Hypothalamus (tissue), 51 donors: ENCODE data around the gene VHLL.

ENCODE experiments used
- DNase-seq, 51 donors: peaks; one replicate each; lab custom pipeline; 2025; lab: John Stamatoyannopoulos, UW

Gene VHLL

DNA sequence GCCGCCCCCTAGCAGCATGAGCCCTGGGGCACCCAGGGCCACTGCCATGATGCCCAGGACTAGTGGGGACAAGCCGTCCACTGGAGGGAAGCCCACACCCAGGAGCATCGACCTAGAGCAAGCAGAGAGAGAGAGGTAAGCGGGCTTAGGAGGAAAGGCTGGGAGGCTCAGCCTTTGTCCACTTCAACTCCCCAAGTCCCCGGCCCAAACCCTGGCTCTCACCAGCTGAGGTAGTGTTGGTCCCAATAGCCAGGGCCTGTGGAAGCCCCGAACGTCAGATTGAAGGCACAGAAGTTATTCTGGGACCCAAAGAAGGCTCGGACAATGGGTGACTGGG, 6.0 kb downstream of the VHLL start:
- DNase-seq, result no peak

DNA sequence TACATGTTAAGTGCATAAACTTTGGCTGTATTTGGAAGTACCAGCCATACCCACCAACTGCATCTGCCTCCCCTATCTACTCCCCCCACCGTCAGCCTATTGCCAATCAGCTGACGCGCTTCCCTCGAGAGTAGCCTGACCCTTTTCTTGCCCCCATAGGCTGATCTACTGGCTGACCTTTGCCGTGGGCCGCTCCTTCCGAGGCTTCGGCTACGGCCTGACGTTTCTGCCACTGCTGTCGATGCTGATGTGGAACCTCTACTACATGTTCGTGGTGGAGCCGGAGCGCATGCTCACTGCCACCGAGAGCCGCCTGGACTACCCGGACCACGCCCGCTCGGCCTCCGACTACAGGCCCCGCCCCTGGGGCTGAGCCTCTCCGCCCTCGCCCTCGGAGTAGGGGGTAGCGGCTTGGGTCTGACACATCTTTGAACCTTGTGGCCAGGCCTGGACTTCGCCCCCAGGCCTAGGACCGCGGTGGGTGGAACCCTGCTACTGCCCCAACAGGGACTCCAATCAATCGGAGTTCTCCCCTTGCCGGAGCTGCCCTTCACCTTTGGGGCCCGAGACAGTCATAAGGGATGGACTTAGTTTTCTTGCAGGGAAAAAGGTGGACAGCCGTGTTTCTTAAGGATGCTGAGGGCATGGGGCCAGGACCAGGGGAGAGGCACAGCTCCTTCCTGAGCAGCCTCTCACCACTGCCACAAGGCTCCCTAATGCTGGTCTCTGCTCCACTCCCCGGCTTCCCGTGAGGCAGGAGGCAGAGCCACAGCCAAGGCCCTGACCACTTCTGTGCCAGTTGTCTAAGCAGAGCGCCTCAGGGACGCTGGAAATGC, 7.7 kb downstream of the VHLL start:
- DNase-seq, result peak; percentile 15 to 86 (median 68)

DNA sequence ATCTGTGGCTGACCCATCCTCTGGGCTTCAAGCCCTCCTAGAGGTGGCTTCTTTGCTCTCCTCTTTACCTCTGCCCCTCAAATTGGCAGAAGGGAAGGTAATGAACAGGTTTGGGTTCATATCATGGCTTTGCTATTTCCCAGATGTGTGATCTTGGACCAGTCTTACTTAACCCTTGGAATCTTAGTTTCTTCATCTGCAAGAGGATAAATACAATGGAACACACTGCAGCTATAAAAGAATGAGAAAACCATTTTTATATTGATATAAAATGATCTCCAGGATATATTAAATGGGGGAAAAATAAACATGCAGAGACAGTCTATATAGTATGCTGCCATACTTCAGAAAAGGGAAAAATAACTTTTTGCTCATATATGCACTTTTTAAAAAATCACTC, 9.2 kb downstream of the VHLL start:
- DNase-seq, result no peak

DNA sequence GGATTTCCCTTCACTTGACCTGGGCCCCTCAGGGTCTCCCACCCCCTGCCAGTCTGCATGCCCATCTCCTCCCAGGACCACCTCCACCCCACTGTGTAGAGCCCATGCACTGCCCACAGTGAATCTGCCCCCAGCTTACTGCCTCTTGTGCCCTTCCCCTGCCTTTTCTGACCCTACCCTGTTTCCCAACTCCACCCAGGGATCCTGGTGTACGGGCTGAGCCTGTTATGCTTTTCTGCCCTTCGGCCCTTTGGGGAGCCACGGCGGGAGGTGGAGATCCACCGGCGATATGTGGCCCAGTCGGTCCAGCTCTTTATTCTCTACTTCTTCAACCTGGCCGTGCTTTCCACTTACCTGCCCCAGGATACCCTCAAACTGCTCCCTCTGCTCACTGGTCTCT, 13.0 kb downstream of the VHLL start:
- no peak for DNase-seq

DNA sequence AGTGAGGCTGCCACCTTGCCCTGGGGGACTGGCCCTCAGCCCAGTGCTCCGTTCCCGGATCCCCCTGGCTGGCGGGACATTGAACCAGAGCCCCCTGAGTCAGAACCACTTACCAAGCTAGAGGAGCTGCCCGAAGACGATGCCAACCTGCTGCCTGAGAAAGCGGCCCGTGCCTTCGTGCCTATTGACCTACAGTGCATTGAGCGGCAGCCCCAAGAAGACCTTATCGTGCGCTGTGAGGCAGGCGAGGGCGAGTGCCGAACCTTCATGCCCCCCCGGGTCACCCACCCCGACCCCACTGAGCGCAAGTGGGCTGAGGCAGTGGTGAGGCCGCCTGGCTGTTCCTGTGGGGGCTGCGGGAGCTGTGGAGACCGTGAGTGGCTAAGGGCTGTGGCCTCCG, 13.7 kb downstream of the VHLL start:
- DNase-seq, result no peak

DNA sequence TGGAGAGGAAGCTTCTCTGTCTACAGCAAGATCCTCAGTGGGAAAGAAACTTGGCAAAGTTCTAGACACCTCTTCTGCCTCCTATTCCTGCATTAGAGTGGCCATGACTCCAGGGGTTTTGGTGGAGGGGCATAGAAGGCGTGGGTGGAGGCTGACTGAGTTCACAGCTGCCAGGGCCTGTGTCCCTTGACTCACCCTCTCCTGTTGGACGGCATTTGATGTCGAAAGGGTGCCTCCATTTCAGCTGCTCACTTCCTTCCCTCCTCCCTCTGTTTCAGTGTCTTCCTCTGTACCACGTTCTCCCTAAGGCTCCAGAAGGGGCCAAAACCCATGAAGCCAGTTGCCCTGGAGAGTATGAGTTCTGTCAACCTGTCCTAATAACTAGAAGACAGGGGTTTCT, 14.3 kb downstream of the VHLL start:
- DNase-seq, result no peak

DNA sequence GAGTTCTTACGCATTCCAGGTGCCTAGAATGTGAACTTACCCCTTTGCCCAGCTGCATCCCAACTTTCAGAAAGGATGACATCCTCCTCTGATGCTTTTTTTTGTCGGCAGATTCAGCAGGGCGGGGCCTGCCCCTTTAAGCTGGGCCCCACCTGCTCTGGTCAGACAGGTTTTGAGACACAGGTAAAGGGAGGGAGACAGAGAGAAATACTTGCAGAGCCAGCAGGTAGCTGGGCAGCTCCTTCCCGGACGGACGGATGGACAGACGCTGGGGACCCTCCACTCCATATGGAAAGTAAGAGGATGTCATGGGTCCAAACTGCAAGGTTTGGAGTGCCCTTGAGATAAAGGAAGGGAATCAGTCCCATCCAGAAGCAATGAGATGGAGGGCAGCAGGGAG, 15.0 kb downstream of the VHLL start, which contains the start of gene TMEM79:
Gene TMEM79 (plus strand): TSS at position 214 of the 400 bp plus-strand sequence. CDS start 902 bp downstream, outside the sequence.
- DNase-seq, result no peak

DNA sequence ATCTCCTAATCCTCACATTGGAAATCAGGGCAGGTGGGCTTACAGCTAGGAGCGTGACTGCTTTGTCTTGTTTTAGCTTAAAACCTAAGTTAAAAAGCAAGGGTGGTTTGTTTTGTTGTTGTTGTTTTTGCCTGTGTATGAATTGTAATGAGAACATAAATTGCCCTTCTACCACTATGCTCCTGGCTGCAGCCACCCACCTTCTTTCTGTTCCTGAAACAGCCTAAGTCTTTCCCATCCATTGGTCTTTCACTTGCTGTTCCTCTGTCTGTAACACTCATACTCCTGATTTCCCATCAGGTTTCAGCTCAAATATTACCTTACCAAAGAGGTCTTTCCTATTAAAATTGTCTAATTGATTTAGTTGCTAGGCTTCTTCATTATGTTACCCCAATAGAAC, 15.6 kb downstream of the VHLL start:
- no peak for DNase-seq

DNA sequence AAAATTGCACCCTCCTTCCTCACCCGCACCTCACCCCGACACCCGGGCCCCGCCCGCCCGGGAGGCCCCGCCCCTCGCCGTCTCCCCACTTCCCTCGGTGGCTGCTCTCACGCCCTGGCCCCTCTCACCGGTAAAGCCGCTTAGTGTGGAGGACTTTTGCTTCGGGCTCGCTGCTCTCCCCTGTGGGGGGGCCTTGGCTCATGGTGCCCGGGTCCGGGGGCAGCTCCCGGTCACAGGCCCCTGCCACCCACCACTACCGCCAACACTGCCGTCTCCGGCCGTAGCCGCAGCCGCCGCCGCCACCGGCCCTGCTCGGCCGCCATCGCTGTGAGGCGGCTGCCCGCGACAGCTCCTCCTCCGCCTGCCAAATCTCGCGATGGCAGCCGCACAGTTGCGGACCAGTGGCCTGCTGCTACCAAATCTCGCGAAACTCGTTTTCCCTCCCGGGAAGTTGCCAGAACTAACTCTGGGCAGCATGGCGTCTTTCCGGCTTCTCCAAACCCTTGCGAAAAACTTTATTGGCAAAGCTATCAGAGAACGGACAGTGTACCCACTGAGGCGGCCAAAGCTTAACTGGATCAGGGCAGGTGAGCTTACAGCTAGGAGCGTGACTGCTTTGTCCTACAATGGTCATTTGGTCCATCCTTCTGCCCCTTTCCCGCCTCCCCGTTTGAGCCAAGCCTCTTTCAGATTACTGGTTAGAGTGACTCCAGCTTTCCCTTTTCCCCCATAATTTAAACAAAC, 16.5 kb downstream of the VHLL start, which contains the start of gene SMG5:
Gene SMG5 (minus strand): TSS at position 347 of the 744 bp plus-strand sequence. CDS start 145 bp downstream, at position 202.
- DNase-seq, result peak; percentile 43 to 97 (median 90)

DNA sequence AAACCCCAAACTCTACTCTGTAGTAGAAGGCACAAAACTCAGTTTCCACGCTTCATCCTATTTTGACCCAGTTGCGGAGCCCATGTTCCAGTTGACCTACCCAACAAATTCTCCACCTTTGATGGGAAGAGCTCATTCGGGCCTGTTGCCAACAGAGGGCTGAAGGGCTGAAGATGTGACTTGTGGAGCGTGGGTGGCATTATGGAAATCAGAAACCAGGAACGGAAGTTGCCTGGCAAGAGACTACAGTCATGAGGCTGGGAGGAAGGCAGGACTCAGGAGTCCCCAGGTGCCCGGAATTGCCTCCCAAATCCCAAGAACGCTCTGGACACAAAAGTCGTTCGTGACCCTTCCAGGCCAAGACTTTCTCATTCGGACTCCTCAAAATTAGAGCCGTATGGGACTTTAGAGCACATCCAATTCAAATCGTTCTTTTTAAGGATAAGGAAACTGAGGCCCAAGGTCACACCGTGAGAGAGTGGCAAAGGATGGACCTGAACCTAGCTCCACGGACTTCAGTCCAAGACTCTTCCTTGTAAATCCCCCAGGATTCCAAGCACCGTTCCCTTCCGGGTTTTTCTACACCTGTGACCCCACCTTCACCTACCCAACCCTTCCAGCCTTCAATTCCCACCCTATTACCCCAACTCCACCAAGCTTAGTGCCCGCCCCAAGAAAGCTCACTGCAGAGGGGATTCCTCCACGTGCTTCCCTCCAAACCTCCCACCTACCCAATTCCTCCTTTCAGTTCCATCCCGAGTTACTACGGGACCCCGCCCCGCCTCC, 17.2 kb downstream of the VHLL start:
- peak in 5 of 51 donors; percentile 15 to 47 (median 24) for DNase-seq

DNA sequence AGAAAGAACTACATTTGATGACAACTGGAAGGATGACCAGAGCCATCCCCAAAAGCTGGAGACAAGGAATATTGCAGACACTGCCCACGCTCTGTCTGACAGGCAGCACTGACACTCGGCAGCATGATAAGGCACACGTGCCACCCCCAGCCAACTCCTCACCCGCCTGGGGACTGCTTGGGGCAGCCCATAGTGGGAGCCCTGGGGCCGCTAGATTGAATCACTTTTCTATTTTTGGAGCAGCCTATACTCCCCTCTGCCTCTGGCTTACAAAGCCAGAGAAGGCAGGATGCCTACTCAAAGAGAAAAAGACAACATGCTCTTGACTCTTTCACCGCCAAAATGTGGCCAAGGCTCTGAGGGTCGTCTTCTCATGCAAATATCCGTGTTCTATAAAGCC, 17.8 kb downstream of the VHLL start:
- peak in 1 of 51 donors; percentile 70 for DNase-seq

DNA sequence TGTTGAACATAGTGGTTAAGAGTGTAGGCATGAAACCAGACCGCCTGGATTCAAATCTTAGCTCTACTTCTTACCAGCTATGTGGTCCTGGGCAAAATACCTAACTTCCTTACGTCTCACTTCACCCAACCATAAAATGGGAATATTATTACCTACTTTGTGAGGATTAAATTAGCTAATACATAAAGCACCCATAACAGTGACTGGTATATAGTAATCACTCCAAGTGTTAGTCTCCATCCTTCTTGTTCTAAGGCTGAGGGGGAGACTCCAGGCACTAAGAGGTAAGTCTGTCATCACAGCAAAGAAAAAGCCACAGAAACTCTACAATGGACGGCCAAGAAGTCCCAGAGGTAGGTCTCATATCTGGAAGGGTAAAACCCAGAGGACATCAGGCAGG, 19.3 kb downstream of the VHLL start:
- DNase-seq, result no peak

DNA sequence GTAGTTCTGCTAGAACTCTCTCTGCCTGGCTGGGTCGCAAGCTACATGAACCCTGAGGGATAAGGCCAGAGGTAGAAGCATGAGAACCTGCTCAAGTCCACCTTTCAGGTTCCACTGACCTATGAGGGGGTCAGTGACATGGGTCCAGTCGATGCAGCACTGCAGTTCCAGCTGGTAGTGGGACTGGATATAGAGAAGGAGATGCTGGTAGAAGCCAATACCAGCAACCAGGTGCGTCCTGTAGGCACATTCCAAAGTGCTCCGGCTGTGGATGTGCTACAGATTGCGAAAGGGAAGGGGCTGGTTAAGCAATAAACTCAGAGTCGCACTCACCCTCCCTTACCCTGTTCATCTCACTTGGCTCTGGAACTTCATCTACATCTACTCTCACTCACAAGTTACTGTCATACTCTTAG, 22.1 kb downstream of the VHLL start:
- DNase-seq, result no peak

DNA sequence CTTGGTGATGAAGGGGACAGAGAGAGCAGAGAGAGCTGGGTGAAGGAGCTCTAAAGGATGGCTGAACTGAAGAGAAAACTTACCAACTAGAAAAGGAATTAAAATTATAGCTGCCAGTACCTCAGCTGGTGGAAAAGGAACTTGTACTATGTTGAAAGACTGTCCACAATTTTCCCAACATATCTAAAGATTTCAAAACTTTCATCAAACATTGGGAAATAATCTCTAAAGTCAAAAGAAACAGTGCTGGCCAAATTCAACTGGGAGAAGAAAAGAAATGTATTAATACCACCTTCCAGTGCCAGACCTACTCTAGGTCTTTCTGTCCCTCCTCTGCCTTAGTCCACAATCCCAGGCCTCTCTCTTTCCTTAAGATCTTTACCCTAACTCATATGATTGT, 22.6 kb downstream of the VHLL start:
- no peak for DNase-seq

DNA sequence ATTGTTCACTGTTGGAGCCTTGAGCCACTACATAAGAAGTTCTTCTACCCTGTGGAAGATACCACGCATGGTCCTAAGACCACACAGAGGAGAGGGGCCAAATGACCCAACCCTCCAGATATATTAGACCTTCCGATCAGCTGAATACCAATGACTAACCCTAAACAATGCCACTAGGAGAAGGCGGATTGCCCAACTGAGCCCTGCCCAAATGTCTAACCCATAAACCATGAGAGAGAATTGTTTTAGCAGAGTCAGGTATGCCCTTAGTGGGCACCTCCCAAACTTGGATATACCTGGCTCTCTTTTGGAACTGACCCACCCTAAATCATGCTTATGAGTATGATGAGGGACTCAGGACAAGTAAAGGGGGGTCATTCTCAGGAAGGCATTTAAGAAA, 28.8 kb downstream of the VHLL start:
- DNase-seq, result no peak

DNA sequence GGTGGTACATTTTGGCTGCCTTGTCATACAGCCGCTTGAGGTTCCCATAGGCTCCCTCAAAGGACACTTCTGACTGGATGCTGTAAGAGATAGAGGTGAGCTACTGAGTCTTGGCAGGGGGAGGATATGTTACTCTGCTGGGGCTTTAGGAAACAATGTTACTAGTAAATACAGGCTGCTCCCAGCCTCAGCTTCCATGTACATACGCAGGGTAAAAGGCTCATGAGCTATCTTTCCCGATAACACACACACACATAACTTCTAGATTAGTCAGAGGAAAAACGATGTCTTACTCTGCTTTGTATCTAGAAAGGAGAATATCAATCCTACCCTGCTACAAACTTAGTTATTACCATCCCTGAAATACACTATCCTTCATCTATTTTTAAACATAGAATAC, 30.8 kb downstream of the VHLL start:
- DNase-seq, result no peak

DNA sequence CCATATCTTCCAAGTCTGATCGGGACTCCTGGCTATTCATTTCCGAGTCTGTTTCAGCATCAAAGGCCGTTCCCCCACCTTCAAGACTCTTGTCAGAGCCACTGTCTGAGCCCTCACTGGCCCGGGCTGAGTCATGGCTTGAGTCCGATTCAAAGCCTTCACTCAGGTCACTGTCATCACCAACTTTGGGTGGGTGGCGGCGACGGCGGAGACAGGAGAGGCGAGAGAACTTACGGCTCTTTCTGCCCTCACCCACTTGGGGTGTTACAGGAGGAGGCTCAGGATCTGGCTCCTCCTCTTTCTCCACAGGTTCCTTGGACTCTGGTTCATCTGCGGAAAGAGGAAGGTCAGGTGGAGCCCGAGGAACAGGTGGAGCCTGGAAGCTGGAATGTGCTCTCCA, 33.1 kb downstream of the VHLL start:
- no peak for DNase-seq

DNA sequence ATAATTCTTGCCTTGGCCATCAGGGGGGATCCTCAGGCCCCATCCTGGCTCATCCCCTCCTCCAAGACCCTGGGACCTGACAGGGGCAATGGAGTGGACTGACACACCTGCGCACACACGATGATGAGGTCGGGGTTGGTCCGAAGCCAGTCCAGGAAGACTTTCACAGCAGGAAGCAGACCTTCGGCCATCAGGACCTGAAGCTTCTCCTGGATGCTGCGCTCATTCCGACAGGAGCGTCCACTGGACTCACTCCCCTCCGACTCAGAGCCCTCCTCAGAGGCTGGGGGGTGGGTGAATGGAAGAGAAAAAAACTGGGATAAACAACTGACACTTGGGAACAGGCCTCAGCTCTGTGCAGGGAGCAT, 35.8 kb downstream of the VHLL start:
- DNase-seq, result no peak

DNA sequence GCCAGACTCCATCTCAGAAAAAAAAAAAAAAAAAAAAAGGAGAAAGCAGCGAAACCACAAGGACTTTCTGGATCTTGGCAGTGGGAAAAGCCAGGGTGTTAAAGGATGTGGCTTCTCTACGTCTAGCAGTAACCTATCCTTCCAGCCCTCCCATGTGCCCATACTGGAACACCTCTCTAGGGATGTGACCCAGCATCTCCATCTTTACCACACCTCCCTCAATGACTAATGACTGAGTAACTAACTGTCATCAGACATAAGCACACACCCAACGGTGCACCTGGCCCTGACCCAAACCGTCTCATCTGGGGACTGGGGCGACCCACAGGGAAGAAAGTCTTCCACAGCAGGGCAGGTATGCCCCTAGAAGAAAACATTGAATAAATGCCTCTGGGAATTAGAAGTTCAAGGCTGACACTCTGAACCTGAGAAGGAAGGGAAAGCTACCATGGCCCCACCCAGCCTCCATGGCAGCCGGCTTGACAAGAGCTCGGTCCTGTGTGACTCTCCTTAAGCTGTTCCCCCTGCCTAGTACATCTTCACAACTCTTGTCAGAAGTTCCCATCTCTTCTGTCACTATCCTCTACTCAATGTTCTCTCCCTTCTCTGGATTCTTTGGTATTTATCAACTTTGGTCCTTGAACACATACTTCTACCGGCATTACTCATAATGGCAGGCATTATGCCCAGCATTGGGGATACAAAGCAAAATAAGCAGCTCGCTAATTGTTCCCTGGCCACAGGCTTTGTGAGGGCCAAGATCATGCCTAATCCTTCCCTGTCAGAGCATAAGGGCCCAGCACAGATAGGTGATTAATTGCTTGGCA, 36.4 kb downstream of the VHLL start:
- DNase-seq, result peak in 1 of 51 donors; percentile 22

DNA sequence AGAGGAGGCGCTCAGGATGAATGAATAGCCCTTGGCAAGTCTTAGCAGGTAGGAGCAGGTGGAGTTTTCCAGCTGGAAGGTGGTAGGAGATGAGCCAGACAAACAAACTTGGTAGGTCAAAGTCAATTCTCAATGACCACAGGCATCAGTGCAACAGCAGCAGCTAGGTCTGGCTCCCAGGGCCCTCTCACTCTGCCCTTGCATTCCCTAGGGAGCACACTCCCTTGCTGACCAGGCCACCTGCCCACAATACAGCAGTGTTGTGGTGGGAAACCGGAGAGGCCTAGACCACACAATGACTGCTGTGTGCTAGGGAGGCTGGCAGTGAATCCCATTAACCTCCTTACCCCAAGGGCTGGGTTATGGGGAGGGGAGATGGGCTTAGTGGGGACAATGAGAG, 38.2 kb downstream of the VHLL start:
- peak in 19 of 51 donors; percentile 25 to 72 (median 53) for DNase-seq
